Midbrain (tissue), 1 donor: ENCODE measurements around the gene LY6G6F.

Source experiments
- DNase-seq: peaks from one replicate; lab custom pipeline; 2025; lab: John Stamatoyannopoulos, UW

Gene LY6G6F, protein sequence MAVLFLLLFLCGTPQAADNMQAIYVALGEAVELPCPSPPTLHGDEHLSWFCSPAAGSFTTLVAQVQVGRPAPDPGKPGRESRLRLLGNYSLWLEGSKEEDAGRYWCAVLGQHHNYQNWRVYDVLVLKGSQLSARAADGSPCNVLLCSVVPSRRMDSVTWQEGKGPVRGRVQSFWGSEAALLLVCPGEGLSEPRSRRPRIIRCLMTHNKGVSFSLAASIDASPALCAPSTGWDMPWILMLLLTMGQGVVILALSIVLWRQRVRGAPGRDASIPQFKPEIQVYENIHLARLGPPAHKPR

DNA sequence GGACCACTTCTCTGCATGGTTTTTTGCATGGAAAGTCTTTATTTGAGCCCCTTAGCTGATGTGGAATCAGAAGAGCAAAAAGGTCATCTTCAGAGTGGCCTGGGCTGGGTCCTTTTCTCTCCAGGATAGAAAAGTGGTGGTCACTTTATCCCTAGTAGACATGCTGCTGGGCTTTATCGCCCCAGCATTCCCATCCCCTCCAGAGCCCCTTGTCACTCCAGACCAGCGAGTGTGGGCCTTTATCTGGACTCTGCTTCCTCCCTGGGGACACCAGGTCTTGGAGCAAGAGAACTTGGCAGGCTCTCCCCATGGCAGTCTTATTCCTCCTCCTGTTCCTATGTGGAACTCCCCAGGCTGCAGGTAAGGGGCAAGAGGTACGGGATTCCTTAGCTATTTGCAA, at the start of gene LY6G6F:
Gene LY6G6F (plus strand): TSS at position 268 of the 400 bp plus-strand sequence. CDS start 41 bp downstream, at position 309.
- no peak for DNase-seq

GRCh38 chr6:31657406-31658157, 49.1 kb upstream of the LY6G6F start:
- DNase-seq = no peak

GRCh38 chr6:31658158-31658688, 48.4 kb upstream of the LY6G6F start:
- DNase-seq = no peak

DNA sequence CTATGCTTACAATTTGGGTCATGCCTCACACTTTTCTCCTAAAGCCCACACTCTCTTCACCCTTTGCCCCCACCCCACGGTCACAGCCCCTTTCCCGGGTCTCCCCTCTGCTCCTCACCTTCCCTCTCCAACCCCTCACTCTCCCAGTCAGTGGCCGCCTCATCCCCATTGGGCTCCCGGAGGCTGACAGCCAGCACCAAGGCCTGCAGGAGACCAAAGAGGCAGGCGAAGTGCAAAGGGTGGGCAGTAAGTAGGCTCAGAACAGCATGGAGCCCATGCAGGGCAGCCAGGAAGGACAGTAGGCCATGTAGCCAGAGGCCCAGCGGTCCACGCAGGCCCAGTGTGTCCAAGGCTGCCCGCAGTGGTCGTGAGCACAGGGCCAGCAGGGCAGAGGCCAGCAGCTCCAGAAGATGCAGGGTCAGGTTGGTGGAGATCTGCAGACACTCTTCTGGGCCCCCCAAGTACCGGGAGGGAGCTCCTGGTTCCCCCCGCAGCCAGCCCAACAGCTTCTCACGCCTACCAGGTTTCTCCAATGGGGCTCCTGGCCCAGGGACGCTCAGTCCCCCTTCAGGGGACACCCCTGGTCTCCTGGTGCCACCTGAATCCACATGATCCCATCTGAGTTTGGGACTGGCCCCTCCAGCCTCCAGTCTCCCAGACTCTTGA, 47.5 kb upstream of the LY6G6F start:
- no peak for DNase-seq

DNA sequence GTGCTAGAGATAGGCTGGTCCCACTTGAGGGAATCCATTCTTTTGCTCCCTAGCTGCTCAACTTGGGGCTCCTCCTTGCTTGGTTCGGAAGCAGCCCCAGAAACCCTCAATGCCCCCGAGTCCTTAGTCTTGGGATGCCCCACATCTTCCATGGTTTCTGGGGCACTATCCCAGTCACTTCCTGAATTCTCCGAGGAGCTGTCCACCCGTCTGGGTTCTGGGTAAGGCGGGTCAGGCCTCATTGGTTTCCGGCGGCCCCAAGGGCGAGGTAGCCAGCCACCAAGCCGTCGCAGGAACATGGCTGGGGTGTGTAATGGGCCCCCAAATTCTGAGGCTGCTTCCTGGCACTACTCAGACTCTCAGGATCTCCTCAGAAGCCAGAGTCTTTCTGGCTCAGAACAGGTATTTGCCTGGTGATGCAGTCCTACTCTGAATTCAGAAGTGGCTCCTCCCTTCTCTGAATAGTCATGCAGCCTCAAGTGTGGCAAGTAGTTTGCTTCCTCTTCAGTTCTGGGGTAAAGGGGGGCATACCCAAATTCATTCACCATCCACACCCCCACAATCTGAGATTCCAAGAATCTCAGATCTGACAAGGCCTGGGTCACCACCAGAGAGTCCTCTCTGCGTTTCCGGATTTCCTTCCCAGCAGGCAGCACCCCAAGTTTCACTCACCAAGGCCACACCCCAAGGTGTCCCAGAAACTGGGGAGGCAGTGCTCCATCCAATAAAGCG, 46.9 kb upstream of the LY6G6F start:
- DNase-seq = no peak

- peak; percentile 79 for DNase-seq
Measured at GRCh38 chr6:31660381-31661261, 46.0 kb upstream of the LY6G6F start, which contains the start of gene C6orf47. C6orf47 (minus strand) TSS chr6:31660778; CDS start chr6:31659947, 831 bp downstream.

- no peak for DNase-seq
Measured at GRCh38 chr6:31661262-31662123, 45.2 kb upstream of the LY6G6F start.

- no peak for DNase-seq
Measured at GRCh38 chr6:31662124-31662723, 44.4 kb upstream of the LY6G6F start.

DNA sequence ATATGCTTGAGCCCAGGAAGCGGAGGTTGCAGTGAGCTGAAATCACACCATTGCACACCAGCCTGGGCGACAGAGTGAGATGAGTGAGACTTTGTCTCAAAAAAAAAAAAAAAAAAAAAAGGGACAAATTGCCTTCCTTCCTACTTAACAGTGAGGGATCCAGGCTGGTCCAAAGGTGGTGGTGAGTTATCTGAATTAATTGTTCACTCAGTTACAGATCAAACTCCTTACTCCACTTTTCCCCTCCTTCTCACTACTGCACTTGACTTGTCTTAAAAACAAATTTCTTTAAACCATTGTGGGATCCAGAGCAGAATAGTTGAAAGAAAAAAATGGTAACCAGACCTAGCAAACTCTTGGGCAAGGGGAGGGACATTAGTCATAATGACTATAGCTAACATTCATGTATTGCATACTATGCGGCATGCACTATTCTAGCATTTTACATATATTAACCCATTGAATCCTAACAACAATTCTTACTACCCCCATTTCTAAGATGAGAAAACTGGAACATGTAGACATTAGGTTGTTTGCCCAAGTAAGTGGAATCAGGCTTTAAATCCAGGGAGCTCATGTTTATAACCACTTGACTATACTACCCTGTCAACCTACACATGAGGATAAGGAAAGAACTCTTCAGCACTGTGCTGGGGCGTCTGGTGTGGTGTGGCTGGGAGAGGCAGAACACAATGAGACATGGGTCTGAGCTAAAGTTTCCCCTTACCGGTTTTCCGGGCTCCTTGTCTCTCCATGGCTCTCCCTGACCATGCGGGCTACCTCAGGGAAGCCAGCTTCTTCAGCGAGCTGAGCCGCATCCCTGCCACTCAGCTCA, 43.3 kb upstream of the LY6G6F start:
- DNase-seq = no peak

DNA sequence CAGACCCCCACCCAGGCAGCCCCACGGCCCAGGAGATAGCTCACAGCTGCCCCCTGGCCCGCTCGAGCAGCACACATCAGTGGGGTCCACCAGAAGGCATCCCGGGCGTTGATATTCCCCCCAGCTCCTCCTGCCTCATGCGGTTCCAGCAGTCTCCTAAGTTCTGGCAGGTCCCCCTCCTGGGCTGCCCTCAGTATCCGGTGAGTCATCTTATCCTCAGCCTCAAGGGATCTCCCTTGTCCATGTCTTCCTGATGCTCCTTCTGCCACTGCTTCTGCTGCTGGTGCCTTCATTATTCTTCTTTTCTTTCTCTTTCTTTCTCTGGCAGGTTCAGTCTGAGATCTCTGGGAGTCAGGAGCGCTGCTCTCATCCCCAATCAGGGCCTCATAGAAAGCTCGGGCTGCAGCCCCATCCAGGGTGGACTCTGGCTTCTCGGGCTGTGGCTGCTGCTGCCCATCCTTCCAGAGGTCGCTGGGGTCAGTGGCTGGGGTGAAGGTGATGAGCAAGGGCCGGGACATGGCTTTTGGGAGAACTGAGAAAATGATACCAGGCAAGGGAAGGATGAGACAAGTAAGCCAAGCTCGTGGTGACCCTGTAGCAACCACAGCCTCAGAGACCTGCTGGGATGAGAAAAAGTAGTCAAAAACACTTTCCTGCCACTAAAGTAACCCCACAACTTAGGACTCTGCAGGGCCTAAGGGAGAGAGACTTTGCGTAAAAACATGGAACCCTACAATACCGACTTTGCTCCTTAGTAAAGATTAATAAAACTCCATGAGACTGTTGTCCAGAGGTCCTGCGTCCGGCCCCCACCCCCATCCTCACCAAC, 42.5 kb upstream of the LY6G6F start:
- no peak for DNase-seq

- DNase-seq = peak; percentile 91
Measured at GRCh38 chr6:31664790-31665500, 41.7 kb upstream of the LY6G6F start, which contains the start of gene GPANK1. GPANK1 (minus strand) TSS chr6:31664997; CDS start chr6:31664478, 519 bp downstream.

- peak; percentile 99 for DNase-seq
Measured at GRCh38 chr6:31665501-31666336, 40.9 kb upstream of the LY6G6F start, which contains the start of gene CSNK2B. CSNK2B (plus strand) TSS chr6:31666080; CDS start chr6:31666832, 752 bp downstream.

GRCh38 chr6:31666337-31666965, 40.2 kb upstream of the LY6G6F start:
- no peak for DNase-seq

DNA sequence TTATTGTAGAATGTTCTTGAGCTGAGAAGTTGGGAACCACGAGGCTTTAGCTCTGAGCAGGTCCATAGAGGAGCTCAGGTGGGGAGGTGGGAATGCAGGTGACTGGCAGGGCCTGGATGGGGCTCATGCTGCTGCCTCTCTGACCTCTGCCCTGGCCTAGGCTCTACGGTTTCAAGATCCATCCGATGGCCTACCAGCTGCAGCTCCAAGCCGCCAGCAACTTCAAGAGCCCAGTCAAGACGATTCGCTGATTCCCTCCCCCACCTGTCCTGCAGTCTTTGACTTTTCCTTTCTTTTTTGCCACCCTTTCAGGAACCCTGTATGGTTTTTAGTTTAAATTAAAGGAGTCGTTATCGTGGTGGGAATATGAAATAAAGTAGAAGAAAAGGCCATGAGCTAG, 37.0 kb upstream of the LY6G6F start, which contains the start of gene LY6G5B:
Gene LY6G5B (plus strand): TSS at position 301 of the 400 bp plus-strand sequence. CDS start 975 bp downstream, outside the sequence.
- DNase-seq = no peak

GRCh38 chr6:31676322-31676903, 30.3 kb upstream of the LY6G6F start:
- no peak for DNase-seq
